Mesothelial cell of epicardium (in vitro differentiated cells): ENCODE data around the gene CREB3L2. TPM values are rescaled to one million over a fixed set of nuclear protein-coding genes. Genes with fewer than 3 reads are reported as not detected.

Experiments
- DNase-seq, 2 experiments: peaks; one replicate each; pipeline ENCODE4 v3.0.0; 2021; ENCODE audit warnings: low spot score in 2 of 2; ENCODE audit not compliant: unreplicated experiment in 2 of 2
- H3K27ac Mint-ChIP-seq: 2 replicates; pipeline ENCODE4 v1.8.0; 2021; ENCODE audit warnings: mixed read lengths
- H3K27me3 Mint-ChIP-seq: 2 replicates; pipeline ENCODE4 v1.8.0; 2021; ENCODE audit warnings: low read depth, mixed read lengths
- H3K36me3 Mint-ChIP-seq: 2 replicates; pipeline ENCODE4 v1.8.0; 2021; ENCODE audit warnings: mixed read lengths
- H3K4me1 Mint-ChIP-seq: 2 replicates; pipeline ENCODE4 v1.8.0; 2021; ENCODE audit warnings: mixed read lengths
- H3K4me3 Mint-ChIP-seq: 2 replicates; pipeline ENCODE4 v1.8.0; 2021; ENCODE audit warnings: mild to moderate bottlenecking, moderate library complexity, mixed read lengths
- H3K9me3 Mint-ChIP-seq: 2 replicates; pipeline ENCODE4 v1.8.0; 2021; ENCODE audit warnings: mixed read lengths
- total RNA-seq: library from RNA; stranded (reverse); gene quantifications from 3 replicates; pipeline ENCODE4 v1.2.1, GENCODE V29; 2021
- TF ChIP-seq, protein P1 (sequence below): fragments of 200-600 bp; sonication (generic); IDR thresholded peaks from one replicate; pipeline ENCODE4 v1.5.0; 2021; ENCODE audit warnings: antibody characterized with exemption; ENCODE audit not compliant: unreplicated experiment

CREB3L2 gene
- total RNA-seq, 1 donor from 2014 or later, result 80.4 TPM

DNA sequence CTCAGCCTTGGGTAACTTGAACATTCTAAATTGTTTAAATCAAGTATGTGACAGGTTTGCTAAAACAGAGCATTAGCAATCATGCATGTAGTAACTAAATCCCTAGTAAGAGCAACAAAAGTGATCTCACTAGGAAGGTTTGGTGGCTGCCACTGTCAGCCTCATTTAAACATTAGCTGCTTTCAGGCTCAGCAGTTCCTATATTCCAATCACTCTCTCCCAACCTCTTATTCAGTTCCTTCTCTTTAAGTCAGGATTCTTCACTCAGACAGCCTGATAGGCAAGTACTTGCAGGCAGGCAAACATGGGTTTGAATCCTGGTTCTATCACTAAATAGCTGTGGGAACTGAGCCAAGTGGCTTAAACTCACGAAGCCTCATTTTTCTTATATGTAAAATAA is 3.6 kb downstream of the CREB3L2 start:
- Mint-ChIP-seq H3K36me3 (peaks cover 9% of the 10 kb centered on the region), H3K27ac (peak overlapping the region; percentile 39), H3K4me3 (no peak overlapping the region), H3K27me3 (no peaks in the 10 kb centered on the region), H3K4me1 (peaks cover 46% of the 10 kb centered on the region), H3K9me3 (no peaks in the 10 kb centered on the region)
- DNase-seq, result no peak
- TF ChIP-seq, protein P1, sequence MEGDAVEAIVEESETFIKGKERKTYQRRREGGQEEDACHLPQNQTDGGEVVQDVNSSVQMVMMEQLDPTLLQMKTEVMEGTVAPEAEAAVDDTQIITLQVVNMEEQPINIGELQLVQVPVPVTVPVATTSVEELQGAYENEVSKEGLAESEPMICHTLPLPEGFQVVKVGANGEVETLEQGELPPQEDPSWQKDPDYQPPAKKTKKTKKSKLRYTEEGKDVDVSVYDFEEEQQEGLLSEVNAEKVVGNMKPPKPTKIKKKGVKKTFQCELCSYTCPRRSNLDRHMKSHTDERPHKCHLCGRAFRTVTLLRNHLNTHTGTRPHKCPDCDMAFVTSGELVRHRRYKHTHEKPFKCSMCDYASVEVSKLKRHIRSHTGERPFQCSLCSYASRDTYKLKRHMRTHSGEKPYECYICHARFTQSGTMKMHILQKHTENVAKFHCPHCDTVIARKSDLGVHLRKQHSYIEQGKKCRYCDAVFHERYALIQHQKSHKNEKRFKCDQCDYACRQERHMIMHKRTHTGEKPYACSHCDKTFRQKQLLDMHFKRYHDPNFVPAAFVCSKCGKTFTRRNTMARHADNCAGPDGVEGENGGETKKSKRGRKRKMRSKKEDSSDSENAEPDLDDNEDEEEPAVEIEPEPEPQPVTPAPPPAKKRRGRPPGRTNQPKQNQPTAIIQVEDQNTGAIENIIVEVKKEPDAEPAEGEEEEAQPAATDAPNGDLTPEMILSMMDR, result no peak

GRCh38 chr7:137996871-137997270 is 5.0 kb downstream of the CREB3L2 start:
- Mint-ChIP-seq H3K9me3 (no peaks in the 10 kb centered on the region), H3K4me1 (peaks cover 52% of the 10 kb centered on the region), H3K36me3 (peaks cover 9% of the 10 kb centered on the region), H3K4me3 (no peak overlapping the region), H3K27me3 (no peaks in the 10 kb centered on the region), H3K27ac (peak overlapping the region; percentile 40)
- TF ChIP-seq, protein P1, result no peak
- DNase-seq, result no peak

DNA sequence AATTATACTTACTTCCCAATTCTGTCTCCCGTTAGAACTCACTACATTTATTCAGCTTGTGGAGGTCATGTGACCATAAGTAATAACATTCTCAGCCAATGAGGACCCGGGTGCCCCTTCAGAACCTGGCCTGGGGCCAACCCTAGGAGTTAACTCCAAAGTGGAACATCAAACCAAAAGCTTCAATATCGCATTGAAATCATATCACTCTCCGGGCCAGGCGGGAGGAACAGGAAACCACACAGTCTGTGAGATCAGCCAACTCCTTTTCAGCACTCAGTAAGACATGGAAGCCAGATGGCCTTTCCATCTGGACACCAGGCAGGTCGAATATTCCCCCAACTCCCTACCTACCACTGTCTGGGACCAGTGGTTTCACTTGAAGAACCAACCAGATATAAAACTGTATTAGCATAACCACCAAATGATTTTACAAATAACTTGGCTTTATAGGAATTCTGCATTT is 5.5 kb downstream of the CREB3L2 start:
- TF ChIP-seq, protein P1, result no peak
- peak overlapping the region; percentile 28 for H3K27ac Mint-ChIP-seq
- H3K27me3 Mint-ChIP-seq, result no peaks in the 10 kb centered on the region
- H3K4me3 Mint-ChIP-seq, result no peak overlapping the region
- no peaks in the 10 kb centered on the region for H3K9me3 Mint-ChIP-seq
- DNase-seq, result peak in 1 of 2 experiments; percentile 45
- peaks cover 9% of the 10 kb centered on the region for H3K36me3 Mint-ChIP-seq
- H3K4me1 Mint-ChIP-seq, result peaks cover 54% of the 10 kb centered on the region

DNA sequence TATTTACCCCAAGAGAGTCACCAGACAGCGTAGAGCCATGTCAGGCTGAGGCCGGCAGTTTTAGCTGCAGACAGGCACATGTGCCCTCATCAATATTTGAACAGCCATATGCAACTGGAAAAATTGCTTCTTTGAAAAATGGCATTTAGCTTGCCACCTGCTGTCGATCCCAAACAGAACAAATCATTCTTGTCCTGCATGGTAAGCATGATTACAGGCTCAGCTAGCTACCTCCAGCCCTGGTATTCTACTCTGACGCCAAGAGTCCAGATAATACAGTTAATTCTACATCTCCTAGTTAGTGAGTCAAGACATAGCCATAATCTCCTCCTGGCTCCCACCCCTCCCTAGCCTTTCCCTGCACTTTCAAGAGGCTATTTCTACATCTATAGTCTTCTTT is 7.7 kb downstream of the CREB3L2 start:
- Mint-ChIP-seq H3K27ac (peak overlapping the region; percentile 75), H3K27me3 (no peaks in the 10 kb centered on the region), H3K36me3 (peaks cover 9% of the 10 kb centered on the region), H3K4me1 (peaks cover 40% of the 10 kb centered on the region), H3K4me3 (no peak overlapping the region), H3K9me3 (no peaks in the 10 kb centered on the region)
- no peak for DNase-seq
- TF ChIP-seq, protein P1, result no peak

GRCh38 chr7:137993395-137993743 is 8.5 kb downstream of the CREB3L2 start:
- no peak for DNase-seq
- peaks cover 9% of the 10 kb centered on the region for H3K36me3 Mint-ChIP-seq
- no peaks in the 10 kb centered on the region for H3K9me3 Mint-ChIP-seq
- H3K4me1 Mint-ChIP-seq, result peaks cover 32% of the 10 kb centered on the region
- H3K27me3 Mint-ChIP-seq, result no peaks in the 10 kb centered on the region
- peak overlapping the region; percentile 75 for H3K27ac Mint-ChIP-seq
- TF ChIP-seq, protein P1, result no peak
- H3K4me3 Mint-ChIP-seq, result no peak overlapping the region
